Measurements from ENCODE around the gene IL20RA.

DNA sequence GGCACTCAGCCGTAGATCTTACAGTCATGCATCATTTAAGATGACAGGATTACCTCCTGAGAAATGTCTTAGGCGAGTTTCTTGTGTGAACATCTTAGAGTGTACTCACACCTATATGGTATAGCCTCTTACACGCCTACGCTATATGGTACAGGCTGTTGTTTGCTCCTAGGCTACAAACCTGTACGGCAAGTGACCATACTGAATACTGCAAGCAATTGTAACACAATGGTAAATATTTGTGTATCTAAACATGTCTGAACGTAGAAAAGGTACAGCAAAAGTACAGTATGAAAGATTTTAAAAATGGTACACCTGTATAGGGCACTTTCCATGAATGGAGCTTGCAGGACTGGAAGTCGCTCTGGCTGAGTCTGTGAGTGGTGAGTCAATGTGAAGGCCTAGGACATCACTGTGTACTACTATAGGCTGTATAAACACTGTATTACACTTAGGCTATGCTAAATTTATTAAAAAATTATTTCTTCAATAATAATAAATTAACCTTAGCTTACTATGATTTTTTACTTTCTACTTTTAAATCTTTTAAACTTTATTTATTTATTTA, 541 bp upstream of the IL20RA start:
- TF ChIP-seq EZH2phosphoT487 (IDR thresholded peaks at IDR 0.05; ENCODE audit: unreplicated experiment) (no peak), CREB1 (CRISPR knock-in tag; IDR thresholded peaks at IDR 0.05; ENCODE audit: low read depth) (no peak), POLR2AphosphoS5 (IDR thresholded peaks at IDR 0.05; ENCODE audit: low read depth) (no peak), ZNF331 (CRISPR knock-in tag; IDR thresholded peaks at IDR 0.05; ENCODE audit: low read depth) (no peak), EZH2 (IDR thresholded peaks at IDR 0.05; ENCODE audit: low read depth, unreplicated experiment) (no peak), JUNB (IDR thresholded peaks at IDR 0.05; ENCODE audit: unreplicated experiment) (no peak)
- TF ChIP-seq, protein P1, sequence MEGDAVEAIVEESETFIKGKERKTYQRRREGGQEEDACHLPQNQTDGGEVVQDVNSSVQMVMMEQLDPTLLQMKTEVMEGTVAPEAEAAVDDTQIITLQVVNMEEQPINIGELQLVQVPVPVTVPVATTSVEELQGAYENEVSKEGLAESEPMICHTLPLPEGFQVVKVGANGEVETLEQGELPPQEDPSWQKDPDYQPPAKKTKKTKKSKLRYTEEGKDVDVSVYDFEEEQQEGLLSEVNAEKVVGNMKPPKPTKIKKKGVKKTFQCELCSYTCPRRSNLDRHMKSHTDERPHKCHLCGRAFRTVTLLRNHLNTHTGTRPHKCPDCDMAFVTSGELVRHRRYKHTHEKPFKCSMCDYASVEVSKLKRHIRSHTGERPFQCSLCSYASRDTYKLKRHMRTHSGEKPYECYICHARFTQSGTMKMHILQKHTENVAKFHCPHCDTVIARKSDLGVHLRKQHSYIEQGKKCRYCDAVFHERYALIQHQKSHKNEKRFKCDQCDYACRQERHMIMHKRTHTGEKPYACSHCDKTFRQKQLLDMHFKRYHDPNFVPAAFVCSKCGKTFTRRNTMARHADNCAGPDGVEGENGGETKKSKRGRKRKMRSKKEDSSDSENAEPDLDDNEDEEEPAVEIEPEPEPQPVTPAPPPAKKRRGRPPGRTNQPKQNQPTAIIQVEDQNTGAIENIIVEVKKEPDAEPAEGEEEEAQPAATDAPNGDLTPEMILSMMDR (conservative IDR thresholded peaks at IDR 0.05; ENCODE audit: low read depth in 2 of 2) = no peak
- TF ChIP-seq, protein P2, sequence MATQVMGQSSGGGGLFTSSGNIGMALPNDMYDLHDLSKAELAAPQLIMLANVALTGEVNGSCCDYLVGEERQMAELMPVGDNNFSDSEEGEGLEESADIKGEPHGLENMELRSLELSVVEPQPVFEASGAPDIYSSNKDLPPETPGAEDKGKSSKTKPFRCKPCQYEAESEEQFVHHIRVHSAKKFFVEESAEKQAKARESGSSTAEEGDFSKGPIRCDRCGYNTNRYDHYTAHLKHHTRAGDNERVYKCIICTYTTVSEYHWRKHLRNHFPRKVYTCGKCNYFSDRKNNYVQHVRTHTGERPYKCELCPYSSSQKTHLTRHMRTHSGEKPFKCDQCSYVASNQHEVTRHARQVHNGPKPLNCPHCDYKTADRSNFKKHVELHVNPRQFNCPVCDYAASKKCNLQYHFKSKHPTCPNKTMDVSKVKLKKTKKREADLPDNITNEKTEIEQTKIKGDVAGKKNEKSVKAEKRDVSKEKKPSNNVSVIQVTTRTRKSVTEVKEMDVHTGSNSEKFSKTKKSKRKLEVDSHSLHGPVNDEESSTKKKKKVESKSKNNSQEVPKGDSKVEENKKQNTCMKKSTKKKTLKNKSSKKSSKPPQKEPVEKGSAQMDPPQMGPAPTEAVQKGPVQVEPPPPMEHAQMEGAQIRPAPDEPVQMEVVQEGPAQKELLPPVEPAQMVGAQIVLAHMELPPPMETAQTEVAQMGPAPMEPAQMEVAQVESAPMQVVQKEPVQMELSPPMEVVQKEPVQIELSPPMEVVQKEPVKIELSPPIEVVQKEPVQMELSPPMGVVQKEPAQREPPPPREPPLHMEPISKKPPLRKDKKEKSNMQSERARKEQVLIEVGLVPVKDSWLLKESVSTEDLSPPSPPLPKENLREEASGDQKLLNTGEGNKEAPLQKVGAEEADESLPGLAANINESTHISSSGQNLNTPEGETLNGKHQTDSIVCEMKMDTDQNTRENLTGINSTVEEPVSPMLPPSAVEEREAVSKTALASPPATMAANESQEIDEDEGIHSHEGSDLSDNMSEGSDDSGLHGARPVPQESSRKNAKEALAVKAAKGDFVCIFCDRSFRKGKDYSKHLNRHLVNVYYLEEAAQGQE (IDR thresholded peaks at IDR 0.05; ENCODE audit: unreplicated experiment) = no peak
- TF ChIP-seq, protein P3, sequence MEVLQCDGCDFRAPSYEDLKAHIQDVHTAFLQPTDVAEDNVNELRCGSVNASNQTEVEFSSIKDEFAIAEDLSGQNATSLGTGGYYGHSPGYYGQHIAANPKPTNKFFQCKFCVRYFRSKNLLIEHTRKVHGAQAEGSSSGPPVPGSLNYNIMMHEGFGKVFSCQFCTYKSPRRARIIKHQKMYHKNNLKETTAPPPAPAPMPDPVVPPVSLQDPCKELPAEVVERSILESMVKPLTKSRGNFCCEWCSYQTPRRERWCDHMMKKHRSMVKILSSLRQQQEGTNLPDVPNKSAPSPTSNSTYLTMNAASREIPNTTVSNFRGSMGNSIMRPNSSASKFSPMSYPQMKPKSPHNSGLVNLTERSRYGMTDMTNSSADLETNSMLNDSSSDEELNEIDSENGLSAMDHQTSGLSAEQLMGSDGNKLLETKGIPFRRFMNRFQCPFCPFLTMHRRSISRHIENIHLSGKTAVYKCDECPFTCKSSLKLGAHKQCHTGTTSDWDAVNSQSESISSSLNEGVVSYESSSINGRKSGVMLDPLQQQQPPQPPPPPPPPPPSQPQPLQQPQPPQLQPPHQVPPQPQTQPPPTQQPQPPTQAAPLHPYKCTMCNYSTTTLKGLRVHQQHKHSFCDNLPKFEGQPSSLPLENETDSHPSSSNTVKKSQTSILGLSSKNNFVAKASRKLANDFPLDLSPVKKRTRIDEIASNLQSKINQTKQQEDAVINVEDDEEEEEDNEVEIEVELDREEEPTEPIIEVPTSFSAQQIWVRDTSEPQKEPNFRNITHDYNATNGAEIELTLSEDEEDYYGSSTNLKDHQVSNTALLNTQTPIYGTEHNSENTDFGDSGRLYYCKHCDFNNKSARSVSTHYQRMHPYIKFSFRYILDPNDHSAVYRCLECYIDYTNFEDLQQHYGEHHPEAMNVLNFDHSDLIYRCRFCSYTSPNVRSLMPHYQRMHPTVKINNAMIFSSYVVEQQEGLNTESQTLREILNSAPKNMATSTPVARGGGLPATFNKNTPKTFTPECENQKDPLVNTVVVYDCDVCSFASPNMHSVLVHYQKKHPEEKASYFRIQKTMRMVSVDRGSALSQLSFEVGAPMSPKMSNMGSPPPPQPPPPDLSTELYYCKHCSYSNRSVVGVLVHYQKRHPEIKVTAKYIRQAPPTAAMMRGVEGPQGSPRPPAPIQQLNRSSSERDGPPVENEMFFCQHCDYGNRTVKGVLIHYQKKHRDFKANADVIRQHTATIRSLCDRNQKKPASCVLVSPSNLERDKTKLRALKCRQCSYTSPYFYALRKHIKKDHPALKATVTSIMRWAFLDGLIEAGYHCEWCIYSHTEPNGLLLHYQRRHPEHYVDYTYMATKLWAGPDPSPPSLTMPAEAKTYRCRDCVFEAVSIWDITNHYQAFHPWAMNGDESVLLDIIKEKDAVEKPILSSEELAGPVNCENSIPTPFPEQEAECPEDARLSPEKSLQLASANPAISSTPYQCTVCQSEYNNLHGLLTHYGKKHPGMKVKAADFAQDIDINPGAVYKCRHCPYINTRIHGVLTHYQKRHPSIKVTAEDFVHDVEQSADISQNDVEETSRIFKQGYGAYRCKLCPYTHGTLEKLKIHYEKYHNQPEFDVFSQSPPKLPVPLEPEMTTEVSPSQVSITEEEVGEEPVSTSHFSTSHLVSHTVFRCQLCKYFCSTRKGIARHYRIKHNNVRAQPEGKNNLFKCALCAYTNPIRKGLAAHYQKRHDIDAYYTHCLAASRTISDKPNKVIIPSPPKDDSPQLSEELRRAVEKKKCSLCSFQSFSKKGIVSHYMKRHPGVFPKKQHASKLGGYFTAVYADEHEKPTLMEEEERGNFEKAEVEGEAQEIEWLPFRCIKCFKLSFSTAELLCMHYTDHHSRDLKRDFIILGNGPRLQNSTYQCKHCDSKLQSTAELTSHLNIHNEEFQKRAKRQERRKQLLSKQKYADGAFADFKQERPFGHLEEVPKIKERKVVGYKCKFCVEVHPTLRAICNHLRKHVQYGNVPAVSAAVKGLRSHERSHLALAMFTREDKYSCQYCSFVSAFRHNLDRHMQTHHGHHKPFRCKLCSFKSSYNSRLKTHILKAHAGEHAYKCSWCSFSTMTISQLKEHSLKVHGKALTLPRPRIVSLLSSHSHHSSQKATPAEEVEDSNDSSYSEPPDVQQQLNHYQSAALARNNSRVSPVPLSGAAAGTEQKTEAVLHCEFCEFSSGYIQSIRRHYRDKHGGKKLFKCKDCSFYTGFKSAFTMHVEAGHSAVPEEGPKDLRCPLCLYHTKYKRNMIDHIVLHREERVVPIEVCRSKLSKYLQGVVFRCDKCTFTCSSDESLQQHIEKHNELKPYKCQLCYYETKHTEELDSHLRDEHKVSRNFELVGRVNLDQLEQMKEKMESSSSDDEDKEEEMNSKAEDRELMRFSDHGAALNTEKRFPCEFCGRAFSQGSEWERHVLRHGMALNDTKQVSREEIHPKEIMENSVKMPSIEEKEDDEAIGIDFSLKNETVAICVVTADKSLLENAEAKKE (CRISPR knock-in tag; IDR thresholded peaks at IDR 0.05) = no peak
